ENCODE results near the gene GMDS. TPM values are rescaled to one million over a fixed set of nuclear protein-coding genes. Genes with fewer than 3 reads are reported as not detected.

The GMDS gene
- total and polyA plus RNA-seq, 2 of the 13 experiments (the other 11 are each of a cell fraction or from before 2014, with no cell fraction given), result 64.4 to 112 TPM

- TF ChIP-seq ATF1 (CRISPR knock-in tag; IDR thresholded peaks at IDR 0.05), result no peak
These were observed 62.2 kb downstream of the GMDS start (continued) for GRCh38 chr6:2183246-2183645.

DNA sequence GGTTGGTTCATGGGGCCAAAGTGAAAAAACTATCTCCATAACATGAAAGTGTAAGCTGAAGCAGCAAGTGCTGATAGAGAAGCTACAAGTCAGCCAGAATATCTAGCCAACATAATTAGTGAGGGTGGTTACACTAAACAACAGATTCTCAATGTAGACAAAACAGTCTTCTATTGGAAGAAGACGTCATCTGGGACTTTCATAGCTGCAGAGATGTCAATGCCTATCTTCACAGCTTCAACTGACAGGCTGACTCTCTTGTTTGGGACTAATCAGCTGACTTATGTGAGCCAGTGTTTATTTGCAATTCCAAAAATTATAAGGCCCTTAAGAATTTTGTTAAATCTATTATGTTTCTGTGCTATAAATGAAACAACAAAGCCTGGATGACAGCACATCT, 63.2 kb downstream of the GMDS start:
- ChIA-PET POLR2A (interaction anchor here (1.0 kb wide), 1 partner anchor 10 kb away, joined by 3 read pairs; no protein-coding TSS in a partner anchor), CTCF (ENCODE audit: low intra/inter-chr PET ratio, low total read pairs) (no interaction called here)
- ATAC-seq, result no peak; the same call in 2 of the 3 replicates
- Histone ChIP-seq H3K27ac (ENCODE audit: extremely low read length, insufficient read depth, low read length) (no peak overlapping the region), H3K27me3 (ENCODE audit: control insufficient read depth in 1 of 2, insufficient read depth in 2 of 2, low read length in 2 of 2) (no peaks in the 10 kb centered on the region), H3K9me3 (ENCODE audit: low read length) (peaks cover 5% of the 10 kb centered on the region; the same call in 1 of the 2 replicates), H3K9ac (ENCODE audit: insufficient read depth, low read depth, low read length) (no peak overlapping the region), H3K4me1 (ENCODE audit: insufficient read depth, low read length) (peaks cover 20% of the 10 kb centered on the region), H2AFZ (ENCODE audit: low read length) (no peak overlapping the region), H3K36me3 (replicated peaks in 1 of 2; ENCODE audit: control insufficient read depth in 1 of 2, insufficient read depth in 2 of 2, low read length in 2 of 2) (peaks cover 0 to 2% of the 10 kb centered on the region in 2 experiments; a peak in 3 of 5 replicates), H3K79me2 (ENCODE audit: insufficient read depth, low read length) (peaks cover 98% of the 10 kb centered on the region), H3K4me2 (ENCODE audit: low read depth, low read length) (no peak overlapping the region), H4K20me1 (ENCODE audit: insufficient read depth, low read length) (peaks cover 24% of the 10 kb centered on the region), H3K4me3 (replicated peaks in 1 of 3; ENCODE audit: insufficient read depth in 1 of 3, low read depth in 2 of 3, low read length in 3 of 3) (no peak overlapping the region)
- BruUV-seq (replicated peaks), result no TSS peak
- intact Hi-C loops (cut with micrococcal nuclease; ENCODE audit: unreplicated experiment), result loop anchor here (10.0 kb wide), 1 partner anchor 263 kb away; no protein-coding TSS in a partner anchor
- WGBS (ENCODE audit: low lambda C conversion rate), result 88% methylated on average over 1 of the region's 1 CpG
- FAIRE-seq, result no peak
- in situ Hi-C loops (cut with HindIII; ENCODE audit: extremely low pct_ligation_motif_present, low pct_unique_long_range_greater_than_20kb), result no loop called here
- TF ChIP-seq HDAC6 (IDR thresholded peaks at IDR 0.05; ENCODE audit: low read depth, low read length) (no peak), TGIF2 (CRISPR knock-in tag; IDR thresholded peaks at IDR 0.05) (no peak), SALL2 (CRISPR knock-in tag; IDR thresholded peaks at IDR 0.05) (no peak), YEATS2 (CRISPR knock-in tag; IDR thresholded peaks at IDR 0.05; ENCODE audit: borderline replicate concordance) (no peak), JUND (CRISPR knock-in tag; IDR thresholded peaks at IDR 0.05) (no peak), ZNF24 (IDR thresholded peaks at IDR 0.05) (no peak), ZNF543 (CRISPR knock-in tag; IDR thresholded peaks at IDR 0.05) (no peak), FOXP4 (CRISPR knock-in tag; IDR thresholded peaks at IDR 0.05) (no peak), PREB (CRISPR knock-in tag; IDR thresholded peaks at IDR 0.05) (no peak), ZNF180 (CRISPR knock-in tag; IDR thresholded peaks at IDR 0.05; ENCODE audit: borderline replicate concordance, low read depth) (no peak)
- TF ChIP-seq, protein P1, sequence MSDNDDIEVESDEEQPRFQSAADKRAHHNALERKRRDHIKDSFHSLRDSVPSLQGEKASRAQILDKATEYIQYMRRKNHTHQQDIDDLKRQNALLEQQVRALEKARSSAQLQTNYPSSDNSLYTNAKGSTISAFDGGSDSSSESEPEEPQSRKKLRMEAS (IDR thresholded peaks at IDR 0.05), result no peak
- no peak for DNase-seq (ENCODE audit: low spot score)
